Measurements from ENCODE around the gene KCNA1.

The KCNA1 gene

DNA sequence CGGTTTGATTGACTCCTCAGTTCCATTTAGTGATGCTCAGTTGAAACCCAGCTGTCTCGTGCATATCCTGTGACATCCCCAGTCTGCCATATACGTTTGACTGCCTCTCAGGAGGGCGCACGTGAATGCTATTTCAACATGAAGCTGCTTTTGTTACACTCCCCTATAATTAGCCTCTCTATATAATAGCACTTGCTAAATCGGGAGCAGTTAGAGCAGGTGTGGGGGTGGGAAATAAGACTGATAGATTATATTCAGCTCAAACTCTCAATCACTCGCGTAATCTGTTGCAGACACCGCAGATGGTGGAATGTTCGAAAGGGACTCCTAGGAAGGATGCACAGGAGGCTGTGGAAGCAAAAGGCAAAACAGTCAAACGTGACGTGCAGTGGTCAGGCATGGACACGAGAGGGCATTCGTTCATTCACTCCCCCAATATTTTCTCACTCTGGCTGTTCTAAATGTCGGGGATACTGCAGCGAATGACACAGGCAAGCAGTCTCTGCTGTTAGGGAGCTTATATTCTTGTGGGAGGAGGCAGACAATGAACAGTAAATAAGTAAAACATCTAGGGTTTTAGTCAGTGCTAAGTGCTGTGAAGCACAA, 29.8 kb downstream of the KCNA1 start:
- TF ChIP-seq, protein P1, sequence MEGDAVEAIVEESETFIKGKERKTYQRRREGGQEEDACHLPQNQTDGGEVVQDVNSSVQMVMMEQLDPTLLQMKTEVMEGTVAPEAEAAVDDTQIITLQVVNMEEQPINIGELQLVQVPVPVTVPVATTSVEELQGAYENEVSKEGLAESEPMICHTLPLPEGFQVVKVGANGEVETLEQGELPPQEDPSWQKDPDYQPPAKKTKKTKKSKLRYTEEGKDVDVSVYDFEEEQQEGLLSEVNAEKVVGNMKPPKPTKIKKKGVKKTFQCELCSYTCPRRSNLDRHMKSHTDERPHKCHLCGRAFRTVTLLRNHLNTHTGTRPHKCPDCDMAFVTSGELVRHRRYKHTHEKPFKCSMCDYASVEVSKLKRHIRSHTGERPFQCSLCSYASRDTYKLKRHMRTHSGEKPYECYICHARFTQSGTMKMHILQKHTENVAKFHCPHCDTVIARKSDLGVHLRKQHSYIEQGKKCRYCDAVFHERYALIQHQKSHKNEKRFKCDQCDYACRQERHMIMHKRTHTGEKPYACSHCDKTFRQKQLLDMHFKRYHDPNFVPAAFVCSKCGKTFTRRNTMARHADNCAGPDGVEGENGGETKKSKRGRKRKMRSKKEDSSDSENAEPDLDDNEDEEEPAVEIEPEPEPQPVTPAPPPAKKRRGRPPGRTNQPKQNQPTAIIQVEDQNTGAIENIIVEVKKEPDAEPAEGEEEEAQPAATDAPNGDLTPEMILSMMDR (IDR thresholded peaks at IDR 0.05; ENCODE audit: poor library complexity, severe bottlenecking): no peak
- H3K4me3 ChIP-seq (ENCODE audit: severe bottlenecking): no peak overlapping the region
- H3K9me3 ChIP-seq (ENCODE audit: severe bottlenecking): peaks cover 3% of the 10 kb centered on the region
- H3K4me1 ChIP-seq (ENCODE audit: insufficient read depth, poor library complexity, severe bottlenecking): peaks cover 4% of the 10 kb centered on the region
- no peaks in the 10 kb centered on the region for H3K36me3 ChIP-seq (ENCODE audit: low read depth)
- H3K27me3 ChIP-seq (ENCODE audit: insufficient read depth, poor library complexity, severe bottlenecking): peaks cover 3% of the 10 kb centered on the region
- DNase-seq (ENCODE audit: low spot score) (no peak), ATAC-seq (ENCODE audit: low read depth) (no peak)
- no peak overlapping the region for H3K27ac ChIP-seq (ENCODE audit: poor library complexity, severe bottlenecking)

DNA sequence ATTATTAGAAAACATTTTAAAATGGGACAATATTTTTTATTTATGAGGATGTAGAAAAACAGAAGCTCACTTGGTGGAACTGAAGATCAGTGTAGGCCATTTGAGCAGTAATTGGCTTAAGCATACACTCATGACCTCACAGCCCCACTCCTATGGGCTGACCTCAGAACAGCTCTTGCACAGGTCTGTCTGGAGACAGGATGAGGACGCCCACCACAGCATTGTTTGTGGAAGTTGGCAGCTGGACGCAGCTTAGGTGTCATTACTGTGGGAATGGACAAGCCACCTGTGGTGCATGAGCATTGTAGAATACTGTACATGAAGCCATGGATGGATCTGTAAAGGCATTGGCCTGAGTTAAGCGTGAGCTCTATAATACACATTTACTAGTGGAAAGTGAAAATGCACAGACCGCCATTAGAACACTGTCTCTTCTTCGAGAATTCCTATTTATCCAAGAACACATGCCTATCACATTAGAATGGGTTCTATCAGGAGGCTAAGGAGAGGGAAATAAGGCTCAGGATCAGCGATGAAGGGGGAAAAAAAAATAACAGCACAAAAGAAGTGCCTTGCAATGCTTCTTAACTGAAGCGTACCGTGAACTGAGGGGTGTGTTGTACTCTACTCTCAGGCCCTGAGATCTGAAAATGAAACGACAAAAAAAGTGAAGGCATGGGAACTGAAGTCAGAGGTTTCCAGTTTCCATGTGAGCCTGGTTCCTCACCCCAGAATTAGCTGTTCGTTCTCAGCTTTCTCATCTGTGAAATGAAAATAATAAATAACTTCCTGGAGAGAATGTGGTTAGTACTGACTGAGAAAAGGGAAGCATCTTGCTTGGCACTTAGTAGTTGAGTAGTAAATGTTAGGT, 33.6 kb downstream of the KCNA1 start:
- no peak for ATAC-seq (ENCODE audit: low read depth)
- Histone ChIP-seq H3K9me3 (ENCODE audit: severe bottlenecking) (no peaks in the 10 kb centered on the region), H3K36me3 (ENCODE audit: low read depth) (no peaks in the 10 kb centered on the region), H3K27me3 (ENCODE audit: insufficient read depth, poor library complexity, severe bottlenecking) (peaks cover 3% of the 10 kb centered on the region), H3K27ac (ENCODE audit: poor library complexity, severe bottlenecking) (no peak overlapping the region), H3K4me1 (ENCODE audit: insufficient read depth, poor library complexity, severe bottlenecking) (no peaks in the 10 kb centered on the region), H3K4me3 (ENCODE audit: severe bottlenecking) (no peak overlapping the region)
- DNase-seq (ENCODE audit: low spot score): no peak
- TF ChIP-seq, protein P1 (IDR thresholded peaks at IDR 0.05; ENCODE audit: poor library complexity, severe bottlenecking): no peak

DNA sequence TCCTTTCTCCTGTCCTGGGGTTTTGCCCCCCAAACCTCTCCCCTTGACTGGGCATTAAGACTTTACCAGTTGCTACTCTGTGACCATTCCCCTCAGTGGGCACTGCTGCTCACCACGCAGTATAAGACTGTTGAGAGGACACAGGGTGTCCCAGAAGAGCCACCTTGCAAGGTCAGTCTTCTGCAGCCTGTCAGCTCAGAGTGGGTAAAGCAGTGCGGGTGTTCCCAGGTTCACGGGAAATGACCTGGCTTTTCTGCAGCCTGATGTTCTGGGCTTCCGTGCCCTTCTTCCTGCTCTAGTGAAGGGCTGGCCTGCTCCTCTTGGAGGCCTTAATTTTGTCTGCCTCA, 34.2 kb downstream of the KCNA1 start:
- Histone ChIP-seq H3K9me3 (ENCODE audit: severe bottlenecking) (no peaks in the 10 kb centered on the region), H3K27me3 (ENCODE audit: insufficient read depth, poor library complexity, severe bottlenecking) (peaks cover 3% of the 10 kb centered on the region), H3K36me3 (ENCODE audit: low read depth) (no peaks in the 10 kb centered on the region), H3K27ac (ENCODE audit: poor library complexity, severe bottlenecking) (no peak overlapping the region), H3K4me1 (ENCODE audit: insufficient read depth, poor library complexity, severe bottlenecking) (no peaks in the 10 kb centered on the region), H3K4me3 (ENCODE audit: severe bottlenecking) (no peak overlapping the region)
- TF ChIP-seq, protein P1 (IDR thresholded peaks at IDR 0.05; ENCODE audit: poor library complexity, severe bottlenecking): no peak
- DNase-seq (ENCODE audit: low spot score) (no peak), ATAC-seq (ENCODE audit: low read depth) (no peak)

DNA sequence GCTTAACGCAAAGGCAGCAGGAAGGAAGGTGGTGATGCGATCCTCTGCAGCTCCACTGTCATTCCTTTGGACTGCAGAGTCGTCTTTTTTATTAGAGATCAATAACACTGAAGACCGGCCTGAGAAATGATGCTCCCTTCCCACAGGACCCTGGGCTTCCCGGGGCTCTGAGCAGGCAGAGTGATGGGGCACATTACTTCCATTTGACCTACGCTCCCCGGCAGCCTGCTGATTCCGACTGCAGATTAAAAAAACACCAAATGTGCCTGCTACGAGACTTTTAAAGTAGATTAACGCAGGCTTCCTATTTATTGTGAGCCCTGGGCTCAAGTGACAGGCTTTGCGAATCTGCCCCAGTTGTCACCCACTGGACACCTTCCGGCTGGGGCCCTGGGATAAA, 37.5 kb downstream of the KCNA1 start:
- Histone ChIP-seq H3K9me3 (ENCODE audit: severe bottlenecking) (no peaks in the 10 kb centered on the region), H3K4me3 (ENCODE audit: severe bottlenecking) (no peak overlapping the region), H3K36me3 (ENCODE audit: low read depth) (no peaks in the 10 kb centered on the region), H3K27me3 (ENCODE audit: insufficient read depth, poor library complexity, severe bottlenecking) (peaks cover 17% of the 10 kb centered on the region), H3K27ac (ENCODE audit: poor library complexity, severe bottlenecking) (no peak overlapping the region), H3K4me1 (ENCODE audit: insufficient read depth, poor library complexity, severe bottlenecking) (no peaks in the 10 kb centered on the region)
- DNase-seq (ENCODE audit: low spot score) (no peak), ATAC-seq (ENCODE audit: low read depth) (no peak)
- TF ChIP-seq, protein P1 (IDR thresholded peaks at IDR 0.05; ENCODE audit: poor library complexity, severe bottlenecking): no peak

DNA sequence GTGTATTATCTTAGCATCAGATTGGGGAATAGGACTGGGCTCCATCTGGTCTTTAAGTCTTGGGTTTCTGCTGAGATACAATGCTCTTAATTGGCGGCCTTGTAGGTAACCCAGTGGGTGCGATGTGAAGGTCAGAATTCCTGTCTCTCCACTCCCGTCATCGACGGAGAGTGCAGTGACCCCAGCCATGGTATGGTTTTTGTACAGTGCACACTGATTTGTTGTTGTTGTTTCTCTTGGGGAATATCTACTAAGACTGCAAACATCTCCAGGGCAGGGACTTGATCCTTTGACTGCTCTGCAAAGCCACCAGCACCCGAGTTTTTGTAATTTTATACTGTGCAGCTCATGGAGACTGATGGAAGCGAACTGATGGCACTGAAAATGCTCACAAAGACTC, 41.4 kb downstream of the KCNA1 start:
- no peak for ATAC-seq (ENCODE audit: low read depth)
- Histone ChIP-seq H3K4me3 (ENCODE audit: severe bottlenecking) (no peak overlapping the region), H3K27me3 (ENCODE audit: insufficient read depth, poor library complexity, severe bottlenecking) (peaks cover 17% of the 10 kb centered on the region), H3K4me1 (ENCODE audit: insufficient read depth, poor library complexity, severe bottlenecking) (no peaks in the 10 kb centered on the region), H3K27ac (ENCODE audit: poor library complexity, severe bottlenecking) (no peak overlapping the region), H3K9me3 (ENCODE audit: severe bottlenecking) (no peaks in the 10 kb centered on the region), H3K36me3 (ENCODE audit: low read depth) (no peaks in the 10 kb centered on the region)
- DNase-seq (ENCODE audit: low spot score): no peak
- TF ChIP-seq, protein P1 (IDR thresholded peaks at IDR 0.05; ENCODE audit: poor library complexity, severe bottlenecking): no peak
